A549 treated with CORT108297 at 1 μM for 4 hours (cell line): ENCODE results near the gene HOXD13. TPM values are rescaled to one million over a fixed set of nuclear protein-coding genes. Genes with fewer than 3 reads are reported as not detected.

Experiments used
- total RNA-seq: library from RNA; stranded (reverse); fragments of 200-300 nt; extraction: Qiagen RNA extraction; gene quantifications from 5 replicates; pipeline ENCODE4 v1.2.3, GENCODE V29; 2022

The HOXD13 gene
- total RNA-seq: 0.16 to 0.27 TPM (median 0.23 TPM) in 5 replicates

DNA sequence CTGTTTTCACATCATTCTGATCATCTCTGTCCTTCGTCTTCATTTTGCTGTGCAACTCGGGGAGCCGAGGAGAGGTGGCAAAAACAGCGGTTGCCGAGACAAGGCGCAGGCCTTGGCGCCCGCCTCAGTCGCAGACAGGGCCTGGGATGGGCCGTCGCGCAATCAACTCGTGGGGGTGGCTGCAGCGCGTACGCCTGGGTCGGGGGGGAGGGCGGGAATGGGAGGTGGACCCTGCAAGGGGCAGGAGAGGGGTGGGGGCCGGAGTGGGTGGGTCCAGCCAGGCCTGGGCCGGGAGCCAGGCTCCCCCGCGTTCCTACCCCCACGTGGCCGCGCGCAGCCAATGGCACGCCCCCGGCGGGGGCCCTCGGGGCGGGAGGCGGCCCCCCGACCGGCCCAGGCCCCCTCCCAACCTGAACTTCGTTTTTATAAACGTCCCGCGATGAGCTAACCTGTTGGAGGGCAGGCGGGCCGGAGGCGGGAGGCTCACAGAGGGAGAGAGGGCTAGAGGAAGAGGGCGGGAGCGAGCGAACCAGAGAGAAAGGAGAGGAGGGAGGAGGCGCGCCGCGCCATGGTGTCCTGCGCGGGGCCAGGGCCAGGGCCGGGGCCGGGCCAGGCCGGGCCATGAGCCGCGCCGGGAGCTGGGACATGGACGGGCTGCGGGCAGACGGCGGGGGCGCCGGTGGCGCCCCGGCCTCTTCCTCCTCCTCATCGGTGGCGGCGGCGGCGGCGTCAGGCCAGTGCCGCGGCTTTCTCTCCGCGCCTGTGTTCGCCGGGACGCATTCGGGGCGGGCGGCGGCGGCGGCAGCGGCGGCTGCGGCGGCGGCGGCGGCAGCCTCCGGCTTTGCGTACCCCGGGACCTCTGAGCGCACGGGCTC is at the start of gene HOXD13:
TSS of gene HOXD13 (plus strand) at position 452 of the 875 bp plus-strand sequence. CDS start at position 622, 170 bp downstream.

GRCh38 chr2:176083796-176084261 is 8.7 kb upstream of the HOXD13 start, which contains the start of gene EVX2:
EVX2 (minus strand) TSS chr2:176083962; CDS start chr2:176083776, 186 bp downstream.

DNA sequence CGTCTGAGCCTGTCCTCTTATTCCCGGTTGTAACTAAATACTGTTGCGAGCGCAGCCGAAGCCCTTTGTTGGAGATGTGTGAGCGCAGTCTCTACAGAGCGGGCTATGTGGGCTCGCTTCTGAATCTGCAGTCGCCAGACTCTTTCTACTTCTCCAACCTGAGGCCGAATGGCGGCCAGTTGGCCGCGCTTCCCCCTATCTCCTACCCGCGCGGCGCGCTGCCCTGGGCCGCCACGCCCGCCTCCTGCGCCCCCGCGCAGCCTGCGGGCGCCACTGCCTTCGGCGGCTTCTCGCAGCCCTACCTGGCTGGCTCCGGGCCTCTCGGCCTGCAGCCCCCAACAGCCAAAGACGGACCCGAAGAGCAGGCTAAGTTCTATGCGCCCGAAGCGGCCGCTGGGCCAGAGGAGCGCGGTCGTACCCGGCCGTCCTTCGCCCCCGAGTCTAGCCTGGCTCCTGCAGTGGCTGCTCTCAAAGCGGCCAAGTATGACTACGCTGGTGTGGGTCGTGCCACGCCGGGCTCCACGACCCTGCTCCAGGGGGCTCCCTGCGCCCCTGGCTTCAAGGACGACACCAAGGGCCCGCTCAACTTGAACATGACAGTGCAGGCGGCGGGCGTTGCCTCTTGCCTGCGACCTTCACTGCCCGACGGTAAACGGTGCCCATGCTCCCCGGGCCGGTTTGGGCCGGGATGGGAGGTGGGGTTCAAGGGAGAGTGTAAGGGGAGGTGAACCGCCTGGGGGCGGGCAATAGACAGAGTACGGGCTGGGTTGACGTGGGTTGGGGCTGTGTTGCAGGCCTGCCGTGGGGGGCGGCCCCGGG is 7.4 kb downstream of the HOXD13 start, which contains the start of gene HOXD12:
TSS of gene HOXD12 (plus strand) at position 68 of the 819 bp plus-strand sequence. CDS start at position 75, 7 bp downstream.

GRCh38 chr2:176106581-176107539 is 14.3 kb downstream of the HOXD13 start, which contains the start of gene HOXD11:
HOXD11 (plus strand) TSS chr2:176107280; CDS start chr2:176107356, 76 bp downstream.

GRCh38 chr2:176115883-176116813 is 23.6 kb downstream of the HOXD13 start, which contains the start of gene HOXD10:
HOXD10 (plus strand) TSS chr2:176116778; CDS start chr2:176116834, 56 bp downstream.

DNA sequence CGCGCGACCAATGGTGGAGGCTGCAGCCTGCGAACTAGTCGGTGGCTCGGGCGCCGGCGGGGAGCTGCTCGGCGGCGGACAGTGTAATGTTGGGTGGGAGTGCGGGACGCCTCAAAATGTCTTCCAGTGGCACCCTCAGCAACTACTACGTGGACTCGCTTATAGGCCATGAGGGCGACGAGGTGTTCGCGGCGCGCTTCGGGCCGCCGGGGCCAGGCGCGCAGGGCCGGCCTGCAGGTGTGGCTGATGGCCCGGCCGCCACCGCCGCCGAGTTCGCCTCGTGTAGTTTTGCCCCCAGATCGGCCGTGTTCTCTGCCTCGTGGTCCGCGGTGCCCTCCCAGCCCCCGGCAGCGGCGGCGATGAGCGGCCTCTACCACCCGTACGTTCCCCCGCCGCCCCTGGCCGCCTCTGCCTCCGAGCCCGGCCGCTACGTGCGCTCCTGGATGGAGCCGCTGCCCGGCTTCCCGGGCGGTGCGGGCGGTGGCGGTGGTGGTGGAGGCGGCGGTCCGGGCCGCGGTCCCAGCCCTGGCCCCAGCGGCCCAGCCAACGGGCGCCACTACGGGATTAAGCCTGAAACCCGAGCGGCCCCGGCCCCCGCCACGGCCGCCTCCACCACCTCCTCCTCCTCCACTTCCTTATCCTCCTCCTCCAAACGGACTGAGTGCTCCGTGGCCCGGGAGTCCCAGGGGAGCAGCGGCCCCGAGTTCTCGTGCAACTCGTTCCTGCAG is 30.3 kb downstream of the HOXD13 start, which contains the start of gene HOXD9:
TSS of gene HOXD9 (plus strand) at position 37 of the 728 bp plus-strand sequence. CDS start at position 87, 50 bp downstream.

DNA sequence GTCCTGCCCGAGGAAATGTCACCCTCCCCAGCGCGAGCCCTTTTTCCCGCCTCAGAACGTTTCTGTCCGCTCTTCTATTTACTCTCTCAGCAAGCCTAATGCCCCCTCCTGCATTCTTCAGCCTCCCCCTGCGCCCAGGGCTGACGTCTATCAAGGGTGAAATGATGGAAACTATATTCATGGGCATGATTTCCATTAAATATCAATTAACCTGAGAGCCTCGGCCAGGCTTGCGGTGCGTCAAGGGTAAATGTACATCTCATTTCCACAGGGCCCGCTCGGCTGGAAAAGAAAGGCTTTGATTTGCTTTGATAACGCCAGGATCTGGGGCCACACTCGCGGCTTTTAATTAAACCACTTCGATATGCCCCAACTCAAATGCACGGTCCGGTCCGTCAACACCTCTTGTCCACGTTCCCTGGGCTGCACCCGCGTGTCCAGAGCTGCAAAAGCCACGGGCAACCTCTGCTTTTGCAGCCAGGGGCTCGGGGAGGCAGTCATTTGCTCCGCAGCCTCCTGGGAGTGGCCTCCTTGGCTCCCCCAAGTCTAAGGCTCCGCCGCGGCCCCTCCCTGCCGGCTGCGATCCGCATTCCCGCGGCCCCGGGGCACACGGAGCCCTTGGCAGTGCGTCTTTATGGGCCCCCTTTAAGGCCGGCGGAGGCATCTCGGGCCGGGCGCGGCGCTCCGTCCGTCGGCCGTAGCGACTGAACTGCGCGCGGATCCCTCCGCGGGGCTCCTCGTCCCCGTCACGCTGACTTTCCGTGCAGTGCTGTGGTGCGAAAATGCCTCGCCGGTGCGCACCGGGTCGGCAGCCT is 36.7 kb downstream of the HOXD13 start, which contains the start of gene HOXD8:
TSS of gene HOXD8 (plus strand) at position 724 of the 815 bp plus-strand sequence. CDS start 662 bp downstream, outside the sequence.

Other genes starting within 250 kb of the HOXD13 start
- 11.8 to 15.1 TPM (median 13.1 TPM) in 5 replicates for gene LNPK, start 90.5 kb upstream of the HOXD13 start, total RNA-seq
- gene EVX2, start 8.8 kb upstream of the HOXD13 start, total RNA-seq: not detected in 5 replicates
- gene HOXD12, start 7.1 kb downstream of the HOXD13 start, total RNA-seq: not detected in 5 replicates
- gene HOXD11, start 14.6 kb downstream of the HOXD13 start, total RNA-seq: 6.2 to 9.1 TPM (median 7.8 TPM) in 5 replicates
- gene HOXD10, start 24.1 kb downstream of the HOXD13 start, total RNA-seq: 5.3 to 7.2 TPM (median 6.8 TPM) in 5 replicates
- gene HOXD9, start 30.0 kb downstream of the HOXD13 start, total RNA-seq: 0.82 to 1.7 TPM (median 1.5 TPM) in 5 replicates
- 4.6 to 6.1 TPM (median 5.4 TPM) in 5 replicates for gene HOXD8, start 37.0 kb downstream of the HOXD13 start, total RNA-seq
- gene HOXD4, start 58.8 kb downstream of the HOXD13 start, total RNA-seq: 0.14 to 0.62 TPM (median 0.49 TPM) in 5 replicates
- gene HOXD3, start 64.6 kb downstream of the HOXD13 start, total RNA-seq: 0.08 to 0.30 TPM (median 0.18 TPM) in 4 of 5 replicates, not detected in the other
- 0.16 to 0.32 TPM (median 0.18 TPM) in 5 replicates for gene HOXD1, start 95.9 kb downstream of the HOXD13 start, total RNA-seq
- gene MTX2, start 176.7 kb downstream of the HOXD13 start, total RNA-seq: 43.5 to 51.0 TPM (median 44.2 TPM) in 5 replicates